Psoas muscle (tissue), 8 donors: ENCODE measurements around the gene OVCA2. TPM values are rescaled to one million over a fixed set of nuclear protein-coding genes. Genes with fewer than 3 reads are reported as not detected.
A peak's percentile ranks its signal among the peaks of the same experiment; 100 is the strongest.

Source experiments
- ATAC-seq, 4 donors: fragments of 200-7000 bp; cut with Tn5 transposase; one replicate each; pipeline ENCODE4 v1.9.1; 2020; ENCODE audit warnings: moderate library complexity in 3 of 4, mild to moderate bottlenecking in 2 of 4
- DNase-seq, 2 donors: peaks; one replicate each; pipeline ENCODE4 v3.0.0-alpha.2; 2020
- H3K27ac ChIP-seq: fragments of 200-600 bp; one replicate; pipeline ENCODE4 v1.8.0; 2022
- H3K27me3 ChIP-seq, 3 donors: fragments of 200-600 bp in 1 of 3; one replicate each; pipeline versions ENCODE4 v1.6.1 to v1.8.0; 2013 to 2022; ENCODE audit warnings: low read length in 2 of 3, mild to moderate bottlenecking in 2 of 3, moderate library complexity in 1 of 3; ENCODE audit not compliant: insufficient read depth in 3 of 3
- H3K36me3 ChIP-seq, 2 donors: fragments of 200-600 bp in 1 of 2; one replicate each; pipeline versions ENCODE4 v1.6.1 to v1.8.0; 2013 to 2022; ENCODE audit warnings: low read depth in 1 of 2, mild to moderate bottlenecking in 1 of 2, moderate library complexity in 1 of 2; ENCODE audit not compliant: insufficient read depth in 1 of 2
- H3K4me1 ChIP-seq: fragments of 200-600 bp; one replicate; pipeline ENCODE4 v1.8.0; 2022
- H3K4me3 ChIP-seq: fragments of 200-600 bp; one replicate; pipeline ENCODE4 v1.8.0; 2022; ENCODE audit warnings: mild to moderate bottlenecking
- H3K9me3 ChIP-seq: fragments of 200-600 bp; one replicate; pipeline ENCODE4 v1.8.0; 2022
- WGBS, 3 donors: extraction: QIAGEN DNeasy Blood & Tissue Kit; methylation state at CpG; one replicate each; pipeline versions ENCODE4 v1.1.6 to v1.1.7; 2013; 5-methylcytosine and 5-hydroxymethylcytosine counted together
- intact Hi-C, 2 donors: fragments of 100-400 bp; cut with DNase I; formaldehyde crosslinking; loops; one replicate each; pipeline versions ENCODE4 v1.11.0 to v1.14.2; 2022
- polyA plus RNA-seq, 3 donors: library from polyadenylated mRNA; stranded (reverse); fragments of 200-250 nt; gene quantifications; one replicate each; pipeline ENCODE4 v1.2.3, GENCODE V29; 2013
- total RNA-seq, 4 donors: library from RNA; stranded (reverse); fragmentation: NEBNext Ultra II Directional in 2 of 4; extraction: Animal tissue kit (Norgen Biotek cat#: 25700) in 2 of 4; gene quantifications; one replicate each; pipeline versions ENCODE4 v1.2.1 to v1.2.4, GENCODE V29; 2021 to 2023
- TF ChIP-seq, protein P1 (sequence below): fragments of 200-600 bp; IDR thresholded peaks from one replicate; pipeline ENCODE4 v1.8.0; 2022; ENCODE audit warnings: antibody characterized with exemption
- donor health status: healthy with polysubstance abuse.
- donor health status: DM: no; HTN: no; CAD: no; lungs with moderate emphysema.
- donor health status: Bipolar disorder and iron deficiency.
- donor health status: healthy.
- donor health status: DM: yes; HTN: yes; CAD: no.
- donor health status: DM: no; HTN: no; CAD: no.
- donor health status: DM: no; HTN: no; CAD: no.
- donor health status: DM: yes; HTN: yes; CAD: no.

OVCA2 gene
- total and polyA plus RNA-seq, 7 donors: 10.1 to 66.1 (median 23.0) TPM

DNA sequence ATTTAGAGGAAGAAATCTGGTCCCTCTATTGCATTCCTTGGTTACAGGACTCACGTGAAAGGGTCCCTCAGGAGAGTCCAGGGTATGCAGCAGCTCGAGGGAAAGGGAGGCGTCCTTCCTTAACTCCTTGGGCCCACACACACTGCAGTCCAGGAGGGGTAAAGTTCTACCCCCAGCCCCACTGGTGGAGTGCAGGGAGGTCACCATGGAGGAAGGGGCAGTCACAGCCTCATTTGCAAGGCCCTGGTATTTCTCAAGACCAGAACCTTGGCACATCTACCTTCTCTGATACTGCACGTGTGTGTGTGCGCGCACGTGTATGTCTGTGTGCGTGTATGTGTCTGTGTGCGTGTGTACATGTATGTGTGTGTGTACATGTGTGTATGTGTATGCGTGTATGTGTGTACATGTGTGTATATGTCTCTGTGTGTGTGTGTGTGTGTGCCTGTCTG, 24.2 kb downstream of the OVCA2 start:
- H3K9me3 ChIP-seq: no peaks in the 10 kb centered on the region
- TF ChIP-seq, protein P1, sequence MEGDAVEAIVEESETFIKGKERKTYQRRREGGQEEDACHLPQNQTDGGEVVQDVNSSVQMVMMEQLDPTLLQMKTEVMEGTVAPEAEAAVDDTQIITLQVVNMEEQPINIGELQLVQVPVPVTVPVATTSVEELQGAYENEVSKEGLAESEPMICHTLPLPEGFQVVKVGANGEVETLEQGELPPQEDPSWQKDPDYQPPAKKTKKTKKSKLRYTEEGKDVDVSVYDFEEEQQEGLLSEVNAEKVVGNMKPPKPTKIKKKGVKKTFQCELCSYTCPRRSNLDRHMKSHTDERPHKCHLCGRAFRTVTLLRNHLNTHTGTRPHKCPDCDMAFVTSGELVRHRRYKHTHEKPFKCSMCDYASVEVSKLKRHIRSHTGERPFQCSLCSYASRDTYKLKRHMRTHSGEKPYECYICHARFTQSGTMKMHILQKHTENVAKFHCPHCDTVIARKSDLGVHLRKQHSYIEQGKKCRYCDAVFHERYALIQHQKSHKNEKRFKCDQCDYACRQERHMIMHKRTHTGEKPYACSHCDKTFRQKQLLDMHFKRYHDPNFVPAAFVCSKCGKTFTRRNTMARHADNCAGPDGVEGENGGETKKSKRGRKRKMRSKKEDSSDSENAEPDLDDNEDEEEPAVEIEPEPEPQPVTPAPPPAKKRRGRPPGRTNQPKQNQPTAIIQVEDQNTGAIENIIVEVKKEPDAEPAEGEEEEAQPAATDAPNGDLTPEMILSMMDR: no peak
- H3K4me3 ChIP-seq: no peak overlapping the region
- intact Hi-C loops: no loop called here
- DNase-seq (no peak), ATAC-seq (peak in 1 of 4 donors; percentile 6)
- peaks cover 0 to 54% of the 10 kb centered on the region in 2 donors for H3K36me3 ChIP-seq
- no peaks in the 10 kb centered on the region for H3K27me3 ChIP-seq
- WGBS, 3 donors: 72 to 81% (median 77%) methylated on average over 10 of the region's 10 CpGs
- H3K4me1 ChIP-seq: no peaks in the 10 kb centered on the region
- peak overlapping the region; percentile 62 for H3K27ac ChIP-seq

DNA sequence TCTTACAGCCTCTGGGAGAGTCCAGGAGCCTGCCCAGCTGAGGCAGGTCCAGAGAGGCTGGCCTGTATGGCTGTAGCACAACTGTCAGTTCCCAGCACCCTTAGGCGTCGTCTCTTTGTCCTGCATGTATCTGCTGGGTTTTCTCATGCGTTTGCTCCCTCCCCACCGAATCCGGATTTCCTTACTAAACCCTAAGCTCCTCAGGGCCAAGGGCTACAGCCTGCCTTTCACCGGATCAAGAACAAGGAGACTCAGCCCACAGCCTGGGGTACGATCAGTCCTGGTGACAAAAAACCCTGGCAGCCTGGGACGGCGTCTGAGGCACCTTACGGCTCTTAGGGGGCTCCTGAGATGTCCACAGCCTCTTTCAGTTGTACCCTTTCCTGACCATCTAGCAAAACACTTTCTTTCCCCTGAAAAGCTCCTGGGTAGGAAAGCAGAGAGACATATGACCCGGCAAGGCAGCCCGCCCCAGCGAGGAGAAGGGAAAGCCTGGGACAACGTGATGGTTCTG, 25.3 kb downstream of the OVCA2 start:
- Histone ChIP-seq H3K36me3 (peaks cover 0 to 54% of the 10 kb centered on the region in 2 donors), H3K9me3 (no peaks in the 10 kb centered on the region), H3K4me1 (no peaks in the 10 kb centered on the region), H3K4me3 (no peak overlapping the region), H3K27me3 (no peaks in the 10 kb centered on the region), H3K27ac (peak overlapping the region; percentile 75)
- DNase-seq (no peak), ATAC-seq (no peak)
- WGBS, 3 donors: 59 to 62% (median 62%) methylated on average over 14 of the region's 14 CpGs
- intact Hi-C loops: no loop called here
- TF ChIP-seq, protein P1: no peak

DNA sequence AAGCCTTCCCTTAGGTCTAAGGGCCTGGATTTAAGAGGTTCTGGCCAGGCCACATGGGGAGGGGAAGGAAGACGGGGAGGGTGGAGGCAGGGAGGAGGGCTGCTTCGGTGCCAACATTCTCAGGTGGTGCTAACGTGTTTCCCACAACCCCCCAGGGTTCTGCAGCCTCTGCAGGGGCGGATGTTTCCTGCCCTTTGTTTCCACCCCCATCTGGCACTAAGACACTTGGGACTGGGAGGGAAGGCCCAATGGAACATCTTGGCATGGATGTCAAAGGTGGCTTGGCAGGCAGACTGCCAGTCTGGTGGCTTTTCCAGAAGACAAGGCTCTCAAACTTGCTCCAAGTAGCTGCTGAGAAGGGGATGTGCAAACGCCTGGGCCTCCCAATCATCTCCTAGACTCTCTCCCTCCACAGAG, 25.8 kb downstream of the OVCA2 start:
- ATAC-seq: peak in 2 of 4 donors; percentile 10 to 11
- H3K9me3 ChIP-seq: no peaks in the 10 kb centered on the region
- H3K4me1 ChIP-seq: no peaks in the 10 kb centered on the region
- peak; percentile 39 to 71 for DNase-seq
- intact Hi-C loops: no loop called here
- WGBS, 3 donors: 46 to 53% (median 52%) methylated on average over 5 of the region's 5 CpGs
- H3K36me3 ChIP-seq: peaks cover 0 to 54% of the 10 kb centered on the region in 2 donors
- TF ChIP-seq, protein P1: no peak
- no peak overlapping the region for H3K4me3 ChIP-seq
- peak overlapping the region; percentile 75 for H3K27ac ChIP-seq
- no peaks in the 10 kb centered on the region for H3K27me3 ChIP-seq

DNA sequence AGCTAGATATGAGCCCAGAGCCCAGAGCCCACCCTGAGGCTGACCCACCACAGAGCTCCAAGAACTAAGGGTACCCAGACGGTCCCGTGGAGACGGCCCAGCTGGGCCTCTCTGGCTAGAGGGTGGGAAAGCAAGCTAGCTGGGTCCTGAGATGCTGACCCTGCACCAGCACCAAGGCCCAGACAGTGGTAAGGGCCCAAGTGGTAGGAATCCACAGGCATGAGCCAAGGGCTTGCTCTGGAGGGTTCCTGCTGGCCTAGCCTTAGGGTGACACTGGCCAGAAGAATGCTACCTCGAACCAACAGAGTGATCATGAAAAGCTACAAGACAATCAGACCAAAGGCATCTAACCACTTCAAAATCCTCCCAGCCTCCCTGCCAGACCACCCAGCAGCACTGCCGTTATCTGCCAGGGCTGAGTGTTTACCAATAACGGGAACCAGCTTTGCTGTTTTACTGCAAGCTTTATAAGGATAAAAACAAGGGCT, 26.3 kb downstream of the OVCA2 start:
- no peaks in the 10 kb centered on the region for H3K4me1 ChIP-seq
- peak in 1 of 2 donors; percentile 29 for DNase-seq
- TF ChIP-seq, protein P1: no peak
- peak overlapping the region; percentile 75 for H3K27ac ChIP-seq
- intact Hi-C loops: no loop called here
- no peaks in the 10 kb centered on the region for H3K27me3 ChIP-seq
- no peaks in the 10 kb centered on the region for H3K9me3 ChIP-seq
- no peak overlapping the region for H3K4me3 ChIP-seq
- 58 to 70% (median 60%) methylated on average over 6 of the region's 6 CpGs for WGBS, 3 donors
- ATAC-seq: no peak
- H3K36me3 ChIP-seq: peaks cover 0 to 50% of the 10 kb centered on the region in 2 donors
